DND-41 (cell line): ENCODE results near the gene CNBP.
"Not testable (repeated sequence)": the region's sequence is repeated elsewhere in the genome, so short reads cannot be mapped to it uniquely, and the experiment has no call there.

Source experiments
- ATAC-seq: fragments of 200-7000 bp; cut with Tn5 transposase; 3 replicates; pipeline ENCODE4 v1.9.1; 2021; ENCODE audit warnings: low read depth; ENCODE audit not compliant: insufficient read depth
- DNase-seq: peaks from one replicate; pipeline ENCODE4 v3.0.0-alpha.2; 2020
- H2AFZ ChIP-seq: 2 replicates; pipeline ENCODE4 v1.6.0; 2012; ENCODE audit warnings: low read depth, low read length
- H3K27ac ChIP-seq: 2 replicates; pipeline ENCODE4 v1.5.1; 2012; ENCODE audit warnings: low read length, inconsistent platforms
- H3K27me3 ChIP-seq: fragments of 200-600 bp; sonication (generic); 2 replicates; pipeline ENCODE4 v1.6.0; 2012; ENCODE audit warnings: low read length, mild to moderate bottlenecking, inconsistent platforms; ENCODE audit not compliant: insufficient read depth, poor library complexity
- H3K36me3 ChIP-seq: 2 replicates; pipeline ENCODE4 v1.5.1; 2012; ENCODE audit warnings: low read length, inconsistent platforms; ENCODE audit not compliant: insufficient read depth
- H3K4me1 ChIP-seq: 2 replicates; pipeline ENCODE4 v1.5.1; 2012; ENCODE audit warnings: mild to moderate bottlenecking, low read length; ENCODE audit not compliant: insufficient read depth
- H3K4me2 ChIP-seq: 2 replicates; pipeline ENCODE4 v1.6.0; 2012; ENCODE audit warnings: mild to moderate bottlenecking, moderate library complexity, low read length, inconsistent platforms; ENCODE audit not compliant: insufficient read depth
- H3K4me3 ChIP-seq, 2 experiments: fragments of 200-600 bp in 1 of 2; shearing (Covaris generic) in 1 of 2; 2 replicates each; pipeline ENCODE4 v1.5.1; 2012 to 2016; ENCODE audit warnings: inconsistent platforms in 2 of 2, low read length in 2 of 2, mild to moderate bottlenecking in 2 of 2, low read depth in 1 of 2, moderate library complexity in 1 of 2
- H3K79me2 ChIP-seq: 2 replicates; pipeline ENCODE4 v1.6.0; 2012; ENCODE audit warnings: low read length, inconsistent platforms; ENCODE audit not compliant: insufficient read depth
- H3K9ac ChIP-seq: 2 replicates; pipeline ENCODE4 v1.6.0; 2012; ENCODE audit warnings: low read depth, mild to moderate bottlenecking, inconsistent platforms, low read length, moderate library complexity
- H3K9me3 ChIP-seq: 2 replicates; pipeline ENCODE4 v1.5.1; 2012; ENCODE audit warnings: low read length, moderate library complexity, mild to moderate bottlenecking, inconsistent platforms; ENCODE audit not compliant: insufficient read depth, severe bottlenecking
- H4K20me1 ChIP-seq: 2 replicates; pipeline ENCODE4 v1.6.0; 2012; ENCODE audit warnings: low read length; ENCODE audit not compliant: insufficient read depth
- CTCF ChIP-seq: IDR thresholded peaks from 2 replicates; pipeline ENCODE4 v1.5.1; 2012; ENCODE audit warnings: borderline replicate concordance, low read length, moderate library complexity, mild to moderate bottlenecking; ENCODE audit not compliant: poor library complexity, severe bottlenecking; ENCODE audit errors: extremely low read depth
- EZH2 ChIP-seq: IDR thresholded peaks from 3 replicates; pipeline ENCODE4 v1.6.1; 2012; ENCODE audit warnings: borderline replicate concordance, low read depth, mild to moderate bottlenecking, moderate library complexity, low read length, inconsistent platforms; ENCODE audit not compliant: severe bottlenecking

The CNBP gene

GRCh38 chr3:129144786-129145185 lies 38.9 kb downstream of the CNBP start:
- peaks cover 64% of the 10 kb centered on the region for H3K36me3 ChIP-seq
- no peaks in the 10 kb centered on the region for H3K27me3 ChIP-seq

GRCh38 chr3:129141011-129141410 lies 42.7 kb downstream of the CNBP start:
- H3K4me2 ChIP-seq, H4K20me1 ChIP-seq, H3K79me2 ChIP-seq, H2AFZ ChIP-seq, H3K4me3 ChIP-seq, H3K27ac ChIP-seq, H3K9me3 ChIP-seq, H3K27me3 ChIP-seq, DNase-seq, H3K9ac ChIP-seq, H3K4me1 ChIP-seq, ATAC-seq: not testable (repeated sequence)
- peaks cover 62% of the 10 kb centered on the region for H3K36me3 ChIP-seq

More at GRCh38 chr3:129144786-129145185, 38.9 kb downstream of the CNBP start:
- ATAC-seq (no peak), DNase-seq (no peak)
- TF ChIP-seq EZH2 (no peak), CTCF (no peak)
- no peaks in the 10 kb centered on the region for H3K9me3 ChIP-seq
- no peak overlapping the region for H2AFZ ChIP-seq
- H3K27ac ChIP-seq, result no peak overlapping the region
- no peak overlapping the region for H3K4me2 ChIP-seq
- H4K20me1 ChIP-seq, result no peaks in the 10 kb centered on the region
- no peak overlapping the region for H3K4me3 ChIP-seq
- no peaks in the 10 kb centered on the region for H3K4me1 ChIP-seq
- H3K9ac ChIP-seq, result no peak overlapping the region
- H3K79me2 ChIP-seq, result no peaks in the 10 kb centered on the region

- H3K36me3 ChIP-seq, result peaks cover 55% of the 10 kb centered on the region
- no peak overlapping the region for H3K27ac ChIP-seq
- no peak overlapping the region for H3K4me2 ChIP-seq
- no peak for DNase-seq
- no peaks in the 10 kb centered on the region for H3K79me2 ChIP-seq
- no peaks in the 10 kb centered on the region for H3K9me3 ChIP-seq
- H4K20me1 ChIP-seq, result no peaks in the 10 kb centered on the region
- no peak overlapping the region for H3K4me3 ChIP-seq
- H3K4me1 ChIP-seq, result no peaks in the 10 kb centered on the region
- TF ChIP-seq EZH2 (no peak), CTCF (no peak)
- no peak overlapping the region for H2AFZ ChIP-seq
- H3K27me3 ChIP-seq, result no peaks in the 10 kb centered on the region
- H3K9ac ChIP-seq, result no peak overlapping the region
- no peak for ATAC-seq
Observed at GRCh38 chr3:129139911-129140310, 43.8 kb downstream of the CNBP start.

GRCh38 chr3:129136275-129136674 lies 47.4 kb downstream of the CNBP start:
- peaks cover 67% of the 10 kb centered on the region for H3K36me3 ChIP-seq
- H3K27ac ChIP-seq, H3K27me3 ChIP-seq, H3K79me2 ChIP-seq, ATAC-seq, H2AFZ ChIP-seq, H3K9me3 ChIP-seq, H3K4me2 ChIP-seq, DNase-seq, H3K4me1 ChIP-seq, H4K20me1 ChIP-seq, H3K9ac ChIP-seq, H3K4me3 ChIP-seq: not testable (repeated sequence)
